ENCODE data around the gene RAB35. TPM values are rescaled to one million over a fixed set of nuclear protein-coding genes. Genes with fewer than 3 reads are reported as not detected.

Gene RAB35
- total and polyA plus RNA-seq, 8 donors = 8.1 to 35.4 (median 16.5) TPM

- no peaks in the 10 kb centered on the region for H3K27me3 ChIP-seq
- peaks cover 0 to 4% (median 0%) of the 10 kb centered on the region in 4 donors for H3K4me1 ChIP-seq
- peaks cover 98 to 100% (median 100%) of the 10 kb centered on the region in 4 donors for H3K36me3 ChIP-seq
- intact Hi-C loops (cut with DNase I; ENCODE audit: low total_unique reads) = no loop called here
- TF ChIP-seq EP300 (IDR thresholded peaks at IDR 0.05) (no peak), CTCF (IDR thresholded peaks at IDR 0.05) (no peak), POLR2AphosphoS5 (IDR thresholded peaks at IDR 0.05) (no peak), POLR2A (IDR thresholded peaks at IDR 0.05) (no peak)
- H3K27ac ChIP-seq = no peak overlapping the region
- 93 to 99% (median 97%) methylated on average over 4 to 11 of the region's 11 CpGs for WGBS, 5 donors
- no peak overlapping the region for H3K4me3 ChIP-seq
- H3K9me3 ChIP-seq = no peaks in the 10 kb centered on the region
- DNase-seq = no peak
Observed at GRCh38 chr12:120144215-120144614, 27.7 kb upstream of the RAB35 start.

- Histone ChIP-seq H3K9me3 (no peaks in the 10 kb centered on the region), H3K4me1 (peaks cover 0 to 4% (median 0%) of the 10 kb centered on the region in 4 donors), H3K27ac (peak overlapping the region in 4 of 5 donors; percentile 11 to 72 (median 27)), H3K4me3 (no peak overlapping the region), H3K36me3 (peaks cover 99 to 100% (median 100%) of the 10 kb centered on the region in 4 donors), H3K27me3 (no peaks in the 10 kb centered on the region)
- DNase-seq = peak in 1 of 2 donors; percentile 31
- intact Hi-C loops (cut with DNase I; ENCODE audit: low total_unique reads) = no loop called here
- 80 to 87% (median 83%) methylated on average over 12 to 14 of the region's 14 CpGs for WGBS, 5 donors
- TF ChIP-seq POLR2A (IDR thresholded peaks at IDR 0.05) (no peak), POLR2AphosphoS5 (IDR thresholded peaks at IDR 0.05) (no peak), CTCF (IDR thresholded peaks at IDR 0.05) (no peak), EP300 (IDR thresholded peaks at IDR 0.05) (no peak)
Observed at GRCh38 chr12:120142231-120142877, 25.8 kb upstream of the RAB35 start.

GRCh38 chr12:120141336-120141735 is 24.8 kb upstream of the RAB35 start:
- no peak for DNase-seq
- TF ChIP-seq EP300 (IDR thresholded peaks at IDR 0.05) (no peak), POLR2A (IDR thresholded peaks at IDR 0.05) (no peak), POLR2AphosphoS5 (IDR thresholded peaks at IDR 0.05) (no peak), CTCF (IDR thresholded peaks at IDR 0.05) (no peak)
- H3K4me1 ChIP-seq = peaks cover 0 to 4% (median 0%) of the 10 kb centered on the region in 4 donors
- no peaks in the 10 kb centered on the region for H3K27me3 ChIP-seq
- intact Hi-C loops (cut with DNase I; ENCODE audit: low total_unique reads) = no loop called here
- H3K4me3 ChIP-seq = no peak overlapping the region
- WGBS, 5 donors = 90 to 97% (median 93%) methylated on average over 6 of the region's 6 CpGs
- H3K9me3 ChIP-seq = no peaks in the 10 kb centered on the region
- H3K36me3 ChIP-seq = peaks cover 99 to 100% (median 100%) of the 10 kb centered on the region in 4 donors
- no peak overlapping the region for H3K27ac ChIP-seq

- no peak for TF ChIP-seq POLR2AphosphoS5 (IDR thresholded peaks at IDR 0.05)
- no peak for TF ChIP-seq EP300 (IDR thresholded peaks at IDR 0.05)
- TF ChIP-seq CTCF (IDR thresholded peaks at IDR 0.05) = no peak
- no peak for TF ChIP-seq POLR2A (IDR thresholded peaks at IDR 0.05)
- H3K27me3 ChIP-seq = no peaks in the 10 kb centered on the region
- no peak for DNase-seq
- intact Hi-C loops (cut with DNase I; ENCODE audit: low total_unique reads) = no loop called here
- H3K4me3 ChIP-seq = no peak overlapping the region
- no peaks in the 10 kb centered on the region for H3K9me3 ChIP-seq
- WGBS, 5 donors = 90 to 95% (median 92%) methylated on average over 5 to 9 of the region's 9 CpGs
- peaks cover 100% of the 10 kb centered on the region in 4 donors for H3K36me3 ChIP-seq
- peaks cover 0 to 4% (median 0%) of the 10 kb centered on the region in 4 donors for H3K4me1 ChIP-seq
- no peak overlapping the region for H3K27ac ChIP-seq
Observed at GRCh38 chr12:120140603-120141002, 24.1 kb upstream of the RAB35 start.

Data from stomach (tissue), 9 donors.